ENCODE results near the gene HID1.
"Not testable (repeated sequence)": the region's sequence is repeated elsewhere in the genome, so short reads cannot be mapped to it uniquely, and the experiment has no call there.

Gene HID1, protein sequence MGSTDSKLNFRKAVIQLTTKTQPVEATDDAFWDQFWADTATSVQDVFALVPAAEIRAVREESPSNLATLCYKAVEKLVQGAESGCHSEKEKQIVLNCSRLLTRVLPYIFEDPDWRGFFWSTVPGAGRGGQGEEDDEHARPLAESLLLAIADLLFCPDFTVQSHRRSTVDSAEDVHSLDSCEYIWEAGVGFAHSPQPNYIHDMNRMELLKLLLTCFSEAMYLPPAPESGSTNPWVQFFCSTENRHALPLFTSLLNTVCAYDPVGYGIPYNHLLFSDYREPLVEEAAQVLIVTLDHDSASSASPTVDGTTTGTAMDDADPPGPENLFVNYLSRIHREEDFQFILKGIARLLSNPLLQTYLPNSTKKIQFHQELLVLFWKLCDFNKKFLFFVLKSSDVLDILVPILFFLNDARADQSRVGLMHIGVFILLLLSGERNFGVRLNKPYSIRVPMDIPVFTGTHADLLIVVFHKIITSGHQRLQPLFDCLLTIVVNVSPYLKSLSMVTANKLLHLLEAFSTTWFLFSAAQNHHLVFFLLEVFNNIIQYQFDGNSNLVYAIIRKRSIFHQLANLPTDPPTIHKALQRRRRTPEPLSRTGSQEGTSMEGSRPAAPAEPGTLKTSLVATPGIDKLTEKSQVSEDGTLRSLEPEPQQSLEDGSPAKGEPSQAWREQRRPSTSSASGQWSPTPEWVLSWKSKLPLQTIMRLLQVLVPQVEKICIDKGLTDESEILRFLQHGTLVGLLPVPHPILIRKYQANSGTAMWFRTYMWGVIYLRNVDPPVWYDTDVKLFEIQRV

DNA sequence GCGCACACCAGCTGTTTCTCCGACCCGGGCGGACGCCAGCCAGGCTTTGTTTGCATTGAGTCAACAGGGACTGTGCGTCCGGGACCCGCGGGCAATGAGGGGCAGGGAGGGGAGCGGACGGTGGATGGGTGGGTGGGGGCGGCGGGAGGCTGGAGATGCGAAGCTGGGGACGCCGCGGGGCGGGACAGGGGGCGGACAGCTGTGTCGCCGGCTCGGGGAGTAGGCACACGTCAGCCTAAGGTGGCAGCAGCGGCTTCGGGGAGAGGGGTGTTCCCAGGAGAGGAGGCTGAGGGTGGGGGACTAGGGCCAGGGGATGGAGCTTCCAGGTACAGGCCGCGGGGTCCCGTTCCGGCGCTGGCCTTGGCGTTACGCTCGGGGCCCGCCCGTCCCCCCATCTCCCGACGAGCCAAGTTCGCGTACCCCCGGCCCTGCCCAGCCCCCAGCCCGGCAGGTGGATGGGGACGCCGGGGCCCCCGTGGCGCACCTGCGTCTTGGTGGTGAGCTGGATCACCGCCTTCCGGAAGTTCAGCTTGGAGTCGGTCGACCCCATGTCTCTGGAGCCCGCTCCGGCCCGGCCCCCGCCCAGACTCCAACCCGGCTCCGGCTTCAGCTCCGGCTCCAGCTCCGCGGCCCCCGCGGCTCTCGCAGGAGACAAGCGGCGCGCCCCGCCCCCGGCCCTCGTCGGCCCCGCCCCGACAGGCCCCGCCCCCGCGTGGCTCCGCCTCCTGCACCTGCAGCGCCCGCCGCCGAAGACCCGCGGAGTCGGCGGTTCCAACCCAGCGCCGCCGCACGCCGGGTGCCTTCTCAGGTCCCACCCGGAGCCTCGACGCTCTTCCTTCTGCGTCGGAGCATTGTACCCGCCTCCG, at the start of gene HID1:
Gene HID1 (minus strand): TSS at position 653 of the 866 bp plus-strand sequence. CDS start 103 bp downstream, at position 550.
- DNase-seq = peak; percentile 83

DNA sequence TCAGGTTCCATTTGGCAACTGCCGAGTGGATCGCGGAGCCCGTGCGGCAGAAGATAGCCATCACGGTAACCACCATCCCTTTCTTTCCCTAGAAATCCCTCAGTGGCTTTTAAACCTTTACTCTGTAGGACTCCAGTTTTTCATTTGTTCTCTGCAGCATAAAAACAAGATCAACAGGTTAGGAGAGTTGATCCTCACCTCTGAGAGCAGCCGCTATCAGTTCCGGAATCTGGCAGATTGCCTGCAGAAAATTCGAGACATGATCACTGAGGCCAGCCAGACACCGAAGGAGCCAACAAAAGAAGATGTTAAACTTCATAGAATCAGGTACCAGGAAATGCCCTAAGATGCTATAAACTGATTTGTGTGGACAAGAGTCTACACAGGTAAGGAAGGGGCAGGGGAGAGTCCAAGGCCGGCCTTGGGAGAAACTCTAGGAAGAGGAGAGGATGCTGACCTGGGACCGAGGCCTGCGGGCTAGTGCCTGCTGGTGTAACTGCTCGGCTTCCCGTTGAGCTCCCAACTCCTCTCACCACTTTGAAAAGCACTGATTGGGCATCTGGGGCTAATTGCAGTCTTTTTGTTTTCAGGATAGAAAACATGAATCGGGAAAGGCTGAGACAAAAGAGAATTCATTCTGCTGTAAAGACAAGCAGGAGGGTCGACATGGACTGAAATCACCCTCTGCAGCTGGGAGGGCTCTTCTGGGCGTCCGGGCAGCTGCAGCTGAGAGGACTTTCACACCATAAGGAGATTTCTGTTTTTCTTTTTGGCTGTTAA, 48.0 kb upstream of the HID1 start:
- DNase-seq = no peak

DNA sequence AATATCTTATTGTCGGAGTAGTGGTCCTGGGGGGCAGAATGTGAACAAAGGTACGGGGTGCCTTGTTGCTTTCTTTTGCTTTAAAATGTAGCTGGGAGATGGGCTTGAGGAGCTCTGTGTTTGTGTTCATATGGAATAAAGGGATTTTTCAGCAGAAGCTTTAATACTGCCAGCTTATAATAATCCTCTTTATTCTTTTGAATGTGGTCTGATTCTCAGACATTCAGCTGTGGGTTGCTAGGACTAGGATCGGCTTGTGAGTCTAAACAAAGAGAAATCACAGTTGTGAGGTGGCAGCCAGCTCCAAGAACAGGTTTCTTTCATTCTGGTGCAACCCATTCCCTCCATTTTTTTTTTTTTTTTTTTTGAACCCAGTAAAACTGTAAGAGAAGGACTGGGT, 47.2 kb upstream of the HID1 start:
- DNase-seq = no peak

DNA sequence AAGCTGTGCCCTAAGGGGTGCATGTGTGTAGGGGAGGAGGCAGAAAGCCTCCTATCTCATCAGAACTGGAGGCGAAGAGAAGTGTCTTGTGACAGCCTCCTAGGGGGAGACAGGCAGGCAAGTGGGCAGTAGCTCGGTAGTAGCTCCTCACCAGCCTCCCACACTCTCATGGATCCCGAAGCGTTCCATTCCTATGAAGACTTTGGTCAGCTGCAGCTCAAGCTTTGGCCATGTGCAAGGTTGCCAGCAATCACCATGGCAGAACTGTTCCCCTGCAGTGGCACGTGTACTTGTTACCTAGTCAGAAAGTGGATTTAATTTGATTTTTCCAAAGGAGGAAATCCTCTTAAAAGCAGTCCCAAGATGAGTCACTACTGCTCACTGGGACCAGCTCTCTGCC, 46.6 kb upstream of the HID1 start:
- no peak for DNase-seq

DNA sequence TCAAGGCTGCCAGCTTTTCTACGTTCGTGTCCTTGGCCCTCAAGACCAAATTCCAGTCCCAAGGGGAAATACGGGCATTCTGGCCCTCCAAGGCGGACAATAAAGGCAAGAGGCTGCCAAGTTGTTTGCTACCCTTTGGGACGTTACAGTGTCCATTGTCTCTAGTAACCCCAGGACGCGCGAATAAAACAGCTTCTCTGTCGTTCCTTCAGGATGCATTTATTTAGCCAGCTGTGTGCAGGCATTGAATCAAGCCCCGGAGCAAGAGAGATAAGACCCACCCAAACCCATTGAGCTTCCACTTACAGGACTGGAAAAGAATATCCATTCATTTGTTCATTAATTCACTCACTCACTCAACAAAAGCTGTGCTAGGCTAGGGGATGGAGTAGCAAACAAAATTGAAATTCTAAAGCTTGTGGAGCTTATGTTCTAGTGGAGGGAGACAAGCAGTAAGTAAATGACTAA, 40.6 kb upstream of the HID1 start:
- no peak for DNase-seq

DNA sequence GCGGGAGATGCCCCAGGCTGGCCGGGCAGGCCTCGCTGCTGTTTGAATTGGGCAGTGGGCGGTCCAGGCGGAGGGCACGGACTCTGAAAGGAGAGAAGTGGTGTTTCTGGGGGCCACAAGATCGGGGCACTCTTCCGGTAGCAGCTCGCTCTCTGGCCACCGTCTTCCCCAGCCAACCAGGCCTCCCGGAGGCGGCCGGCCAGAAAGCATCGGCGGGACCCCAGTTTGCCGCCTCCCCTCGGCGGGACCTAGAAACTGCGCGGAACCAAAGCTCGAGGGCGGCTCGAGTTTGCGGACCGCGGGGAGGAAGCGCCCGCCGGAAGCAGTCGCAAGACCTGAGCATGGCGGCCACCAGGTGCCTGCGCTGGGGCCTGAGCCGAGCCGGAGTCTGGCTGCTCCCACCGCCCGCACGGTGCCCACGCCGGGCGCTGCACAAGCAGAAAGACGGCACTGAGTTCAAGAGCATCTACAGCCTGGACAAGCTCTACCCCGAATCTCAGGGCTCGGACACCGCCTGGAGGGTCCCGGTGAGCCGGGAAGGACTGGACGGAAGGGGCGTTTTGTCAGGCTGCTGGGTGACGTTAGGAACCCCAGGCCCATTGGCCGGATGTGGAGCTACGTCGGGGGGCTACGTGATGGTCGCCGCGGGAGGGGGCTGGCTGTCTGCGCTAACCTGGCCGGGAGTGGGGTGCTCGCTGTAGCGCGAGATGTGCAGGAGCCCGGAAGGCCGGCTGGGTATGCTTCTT, 40.0 kb upstream of the HID1 start, which contains the start of gene MRPL58:
Gene MRPL58 (plus strand): TSS at position 325 of the 746 bp plus-strand sequence. CDS start 17 bp downstream, at position 342.
- peak; percentile 63 for DNase-seq

DNA sequence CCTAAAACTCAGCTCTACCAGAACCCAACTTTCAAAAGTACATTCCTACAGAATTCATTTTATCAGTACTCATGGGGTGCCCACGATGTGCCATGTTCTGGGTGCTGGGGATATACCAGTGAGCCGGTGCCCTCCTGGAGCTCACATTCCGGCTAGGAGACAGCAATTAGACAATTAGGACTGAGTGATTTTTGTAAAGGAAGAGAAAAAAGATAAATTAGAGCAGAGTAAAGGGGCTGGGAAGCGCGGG, 39.5 kb upstream of the HID1 start:
- no peak for DNase-seq

DNA sequence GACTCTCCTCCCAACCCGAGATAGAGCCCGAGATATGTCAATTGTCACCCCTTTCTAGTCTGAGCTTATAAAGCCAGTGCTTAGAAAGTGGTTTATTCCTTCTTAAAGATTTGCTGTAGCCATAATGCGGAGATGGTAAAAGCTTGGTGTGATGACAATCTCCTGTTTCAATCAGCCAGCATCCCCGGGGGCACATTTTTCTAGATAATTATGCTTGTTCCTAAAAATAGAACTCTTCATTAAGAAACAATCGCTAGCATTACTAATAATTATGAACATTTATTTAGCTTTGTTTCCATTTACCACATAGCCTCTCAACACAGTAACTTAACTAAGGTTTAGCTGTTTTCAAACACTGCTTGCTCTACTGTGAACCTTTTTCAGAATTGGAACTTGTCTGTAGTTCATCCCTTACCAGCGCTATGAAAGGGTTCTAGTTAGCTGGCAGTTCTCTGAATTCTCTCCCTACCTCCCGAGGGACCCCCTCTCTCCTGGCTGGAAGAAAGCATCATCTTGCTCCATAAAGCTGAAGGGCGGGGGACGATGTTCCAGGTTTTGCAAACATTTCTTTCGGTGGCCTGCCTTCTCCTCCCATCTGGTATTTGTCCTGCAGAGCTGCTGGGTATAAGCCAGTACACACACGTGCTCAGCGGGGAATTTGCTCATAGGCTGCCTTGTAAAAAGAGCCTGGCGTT, 39.0 kb upstream of the HID1 start:
- DNase-seq = no peak

DNA sequence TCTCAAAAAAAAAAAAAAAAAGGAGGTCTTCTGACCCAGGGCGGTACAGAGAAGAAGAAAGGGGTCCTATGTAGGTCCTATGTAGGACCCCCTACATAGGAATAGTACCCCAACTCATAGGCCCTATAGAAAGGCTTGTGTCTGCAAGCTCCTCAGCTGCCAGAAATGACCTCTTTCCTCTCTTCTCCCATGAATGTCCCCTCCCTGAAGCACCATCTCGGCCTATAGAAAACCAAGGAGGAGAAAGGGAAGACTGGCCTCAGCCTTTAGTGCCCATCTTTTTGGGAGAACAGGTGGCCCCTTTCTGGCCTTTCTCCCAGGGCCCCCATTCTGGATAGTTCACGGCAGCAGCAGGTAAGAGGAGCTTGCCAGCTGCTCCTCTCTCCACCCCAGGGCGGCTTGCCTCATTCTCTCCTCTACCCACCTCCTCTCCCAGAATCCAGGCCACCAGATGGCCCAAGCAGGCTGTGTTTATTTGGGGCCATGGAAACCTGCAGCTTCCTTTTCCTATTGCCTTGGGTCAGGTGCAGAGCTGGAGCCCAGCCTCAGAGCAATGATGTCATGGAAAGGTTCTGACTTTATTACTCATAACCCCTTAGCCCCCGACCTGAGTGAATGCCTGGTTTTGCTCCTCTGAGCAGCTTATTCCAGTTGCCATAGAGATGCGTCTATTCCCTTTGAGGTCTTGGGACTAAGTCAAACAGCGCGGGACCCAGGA, 38.3 kb upstream of the HID1 start:
- DNase-seq = no peak

DNA sequence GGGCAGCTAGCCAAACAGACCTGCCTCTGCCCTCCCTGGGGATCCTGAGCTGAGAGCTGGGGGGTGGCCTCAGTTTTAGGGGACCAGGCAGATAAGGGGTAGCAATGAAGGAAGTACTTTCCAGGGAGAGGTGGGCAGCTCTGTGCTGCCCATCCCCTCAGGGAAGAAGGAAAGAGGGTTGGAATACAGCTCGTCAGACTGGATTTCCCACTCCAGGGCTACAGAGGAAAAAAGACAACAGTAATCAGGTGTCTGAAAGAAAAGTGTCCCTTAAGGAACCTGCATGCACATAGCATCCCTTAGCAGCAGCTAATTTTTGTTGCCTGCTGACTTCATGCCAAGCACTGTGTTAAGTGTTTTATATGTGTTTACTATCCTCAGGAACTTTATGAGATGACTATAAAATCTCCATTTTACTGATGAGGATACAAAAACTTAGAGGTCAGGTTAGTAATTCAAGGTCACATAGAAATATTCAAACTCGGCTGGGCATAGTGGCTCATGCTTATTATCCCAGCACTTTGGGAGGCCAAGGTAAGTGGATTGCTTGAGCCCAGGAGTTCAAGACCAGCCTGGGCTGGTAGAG, 36.7 kb upstream of the HID1 start:
- DNase-seq = no peak

DNA sequence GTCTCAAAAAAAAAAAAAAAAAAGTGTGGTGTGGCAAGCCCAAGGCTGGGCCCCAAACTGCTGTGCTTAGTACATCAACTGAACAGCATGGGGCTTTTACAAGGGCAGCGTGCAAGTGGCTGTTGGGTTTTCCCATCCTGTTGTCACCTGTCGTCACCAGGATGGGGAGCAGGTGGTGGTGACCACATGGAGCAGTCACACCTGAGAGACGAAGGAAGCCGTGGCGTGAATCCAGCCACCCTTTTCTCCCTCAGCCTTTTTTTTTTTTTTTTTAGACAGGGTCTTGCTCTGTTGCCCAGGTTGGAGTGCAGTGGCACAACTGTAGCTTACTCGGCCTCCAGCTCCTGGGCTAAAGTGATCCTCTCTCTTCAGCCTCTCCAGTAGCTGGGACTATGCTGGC, 35.8 kb upstream of the HID1 start:
- no peak for DNase-seq

DNA sequence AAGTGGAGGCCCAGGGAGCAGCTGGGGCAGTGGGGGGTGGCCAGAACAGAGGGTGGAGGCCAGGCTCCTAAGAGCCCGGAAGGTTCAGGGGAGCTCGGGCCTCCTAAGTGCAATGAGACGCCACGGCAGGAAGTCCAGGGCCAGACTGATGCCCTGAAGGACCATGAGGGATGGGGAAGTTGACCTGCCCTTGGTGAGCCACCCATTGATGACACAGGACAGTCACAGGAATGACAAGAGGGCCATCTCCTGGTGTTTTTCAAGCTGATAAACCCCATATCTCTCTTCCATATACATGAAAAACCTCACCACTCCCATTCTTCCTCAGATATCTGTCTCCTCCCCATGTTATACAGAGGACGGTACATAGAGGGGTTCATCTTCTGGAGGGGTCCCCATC, 34.1 kb upstream of the HID1 start:
- DNase-seq = no peak

DNA sequence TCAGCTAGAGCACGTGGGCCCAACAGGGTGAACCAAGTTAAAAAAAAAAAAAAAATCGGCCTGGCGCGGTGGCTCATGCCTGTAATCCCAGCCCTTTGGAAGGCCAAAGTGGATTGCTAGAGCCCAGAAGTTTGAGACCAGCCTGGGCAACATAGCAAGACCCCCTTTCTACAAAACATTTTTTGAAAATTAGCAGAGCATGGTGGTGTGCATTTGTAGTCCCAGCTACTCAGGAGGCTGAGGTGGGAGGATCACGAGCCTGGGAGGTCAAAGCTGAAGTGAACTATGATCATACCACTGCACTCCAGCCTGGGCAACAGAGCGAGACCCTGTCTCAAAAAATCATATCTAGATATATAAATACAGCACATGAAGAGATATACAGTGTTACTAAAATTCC, 33.5 kb upstream of the HID1 start:
- not testable (repeated sequence) for DNase-seq

DNA sequence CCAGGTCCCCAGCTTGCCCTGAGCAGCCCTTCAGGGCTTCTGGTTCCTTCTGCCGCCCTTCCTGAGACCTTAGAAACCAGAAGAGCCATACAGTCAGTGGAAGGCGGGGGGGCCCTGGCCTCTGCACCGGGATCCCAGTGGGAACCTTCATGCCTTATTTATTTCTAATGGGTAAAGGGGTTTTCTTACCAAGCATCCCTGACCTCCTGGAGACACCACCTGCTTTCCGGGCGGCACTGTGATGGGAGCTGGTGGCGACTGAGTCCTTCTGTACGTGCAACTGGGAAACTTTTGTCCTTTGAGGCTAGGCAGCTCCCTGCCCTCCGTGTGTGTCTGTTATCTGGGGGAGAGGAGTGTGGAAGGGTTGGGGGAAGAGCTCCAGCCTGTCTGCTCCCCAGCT, 32.7 kb upstream of the HID1 start:
- DNase-seq = no peak

DNA sequence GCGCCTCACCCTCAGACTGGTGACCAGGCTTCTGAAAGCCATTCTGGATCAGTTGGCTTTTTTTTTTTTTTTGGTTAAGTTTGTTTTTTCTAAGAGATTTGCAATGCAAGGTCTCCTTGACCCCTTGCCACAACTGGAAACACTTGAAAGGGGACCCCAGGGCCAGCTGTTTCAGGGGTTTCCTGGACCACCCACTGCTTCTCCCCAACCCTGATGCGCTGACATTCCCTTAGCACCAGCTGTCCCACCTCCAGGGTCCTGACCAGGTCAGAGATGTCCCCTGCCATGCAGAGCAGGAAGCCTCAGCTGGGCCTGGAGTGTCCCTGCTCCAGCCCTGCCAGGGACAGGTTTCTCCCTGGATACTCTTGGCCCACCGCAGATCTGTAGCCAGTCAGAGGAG, 31.8 kb upstream of the HID1 start:
- no peak for DNase-seq

DNA sequence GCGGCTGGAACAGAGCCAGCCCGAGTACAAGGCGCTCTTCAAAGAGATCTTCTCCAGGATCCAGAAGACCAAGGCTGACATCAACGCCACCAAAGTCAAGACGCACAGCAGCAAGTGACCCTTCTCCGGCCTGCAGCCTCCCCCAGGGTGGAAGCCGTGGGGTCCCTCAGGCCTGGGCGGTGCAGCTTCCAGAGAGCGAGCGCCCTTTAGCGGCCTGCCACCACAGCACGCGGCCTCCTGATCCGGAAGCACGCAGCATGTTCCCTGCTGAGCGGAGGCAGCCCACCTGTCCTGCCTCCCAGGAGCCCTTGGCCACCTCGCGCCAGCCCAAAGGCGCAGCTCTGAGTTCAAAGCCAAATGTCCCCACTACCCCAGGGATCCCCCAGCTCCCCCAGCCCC, 31.4 kb upstream of the HID1 start:
- DNase-seq = no peak

DNA sequence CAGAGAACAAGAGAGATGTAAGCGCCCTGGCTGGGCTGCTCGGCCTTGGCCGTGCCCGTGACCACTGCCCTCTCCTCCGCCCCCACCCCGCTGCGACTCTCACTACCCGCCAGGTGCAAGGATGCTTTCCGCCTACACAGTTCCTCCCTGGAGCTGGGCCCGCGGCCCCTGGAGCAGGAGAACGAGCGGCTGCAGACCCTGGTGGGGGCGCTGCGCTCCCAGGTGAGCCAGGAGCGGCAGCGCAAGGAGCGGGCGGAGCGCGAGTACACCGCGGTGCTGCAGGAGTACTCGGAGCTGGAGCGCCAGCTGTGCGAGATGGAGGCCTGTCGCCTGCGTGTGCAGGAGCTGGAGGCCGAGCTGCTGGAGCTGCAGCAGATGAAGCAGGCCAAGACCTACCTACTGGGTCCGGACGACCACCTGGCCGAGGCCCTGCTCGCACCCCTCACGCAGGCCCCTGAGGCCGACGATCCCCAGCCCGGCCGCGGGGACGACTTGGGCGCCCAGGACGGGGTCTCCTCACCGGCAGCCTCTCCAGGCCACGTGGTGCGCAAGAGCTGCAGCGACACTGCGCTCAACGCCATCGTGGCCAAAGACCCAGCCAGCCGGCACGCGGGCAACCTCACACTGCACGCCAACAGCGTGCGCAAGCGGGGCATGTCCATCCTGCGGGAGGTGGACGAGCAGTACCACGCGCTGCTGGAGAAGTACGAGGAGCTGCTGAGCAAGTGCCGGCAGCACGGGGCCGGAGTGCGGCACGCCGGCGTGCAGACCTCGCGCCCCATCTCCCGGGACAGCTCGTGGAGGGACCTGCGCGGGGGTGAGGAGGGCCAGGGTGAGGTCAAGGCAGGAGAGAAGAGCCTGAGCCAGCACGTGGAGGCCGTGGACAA, 30.8 kb upstream of the HID1 start:
- no peak for DNase-seq

DNA sequence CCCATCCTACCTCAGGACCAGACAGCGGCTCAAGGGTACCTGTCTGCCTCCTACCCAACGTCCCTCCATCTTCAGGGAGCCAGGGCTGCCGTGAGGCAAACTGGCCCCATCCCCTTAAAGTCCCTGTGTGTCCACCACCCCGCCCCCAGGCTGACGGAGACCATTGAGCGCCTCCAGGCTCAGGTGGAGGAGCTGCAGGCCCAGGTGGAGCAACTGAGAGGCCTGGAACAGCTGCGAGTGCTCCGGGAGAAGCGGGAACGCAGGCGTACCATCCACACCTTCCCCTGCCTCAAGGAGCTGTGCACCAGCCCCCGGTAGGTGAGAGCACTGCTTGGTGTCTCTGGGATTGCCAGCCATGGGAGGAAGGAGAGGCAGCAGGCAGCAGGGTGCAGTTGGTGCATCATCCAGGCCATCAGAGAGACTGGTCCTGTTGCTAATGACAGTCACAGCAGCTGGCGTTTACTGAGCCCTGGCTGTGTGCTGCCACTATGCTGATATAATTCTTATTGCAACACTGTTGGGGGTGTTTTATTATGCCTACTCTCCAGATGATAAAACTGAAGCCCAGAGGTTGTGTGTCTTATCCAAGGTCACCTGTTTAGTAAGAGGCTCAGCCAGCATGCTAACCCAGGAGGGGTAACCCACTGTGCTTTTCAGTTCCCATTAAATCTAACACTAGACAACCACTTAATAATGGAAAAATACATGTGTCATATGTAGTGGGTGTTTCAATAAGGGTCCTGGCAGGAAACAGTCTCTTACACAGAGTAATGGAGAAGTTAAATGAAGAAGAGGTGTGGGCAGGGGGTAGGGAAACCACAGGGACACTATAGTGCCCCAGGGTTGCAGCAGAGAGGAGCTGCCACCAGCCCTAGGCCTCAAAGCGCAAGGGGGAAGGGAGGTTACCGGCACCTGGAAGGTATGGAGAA, 29.6 kb upstream of the HID1 start:
- no peak for DNase-seq
